ENCODE data around the gene GPR107.

Gene GPR107

GRCh38 chr9:130140706-130141105, 87.0 kb downstream of the GPR107 start:
- Histone ChIP-seq H4K8ac (ENCODE audit: low read depth, low read length) (no peak overlapping the region), H2BK120ac (ENCODE audit: insufficient read depth, low read length, poor library complexity) (no peak overlapping the region), H3K36me3 (ENCODE audit: control insufficient read depth in 1 of 2, insufficient read depth in 2 of 2, low read length in 2 of 2) (peaks cover 1 to 2% of the 10 kb centered on the region in 2 experiments), H2BK12ac (ENCODE audit: low read length) (no peak overlapping the region), H3K9ac (ENCODE audit: low read length) (no peak overlapping the region), H3K4ac (ENCODE audit: low read depth, low read length) (no peak overlapping the region), H3K23ac (ENCODE audit: low read length) (no peak overlapping the region), H3K4me1 (ENCODE audit: control insufficient read depth in 1 of 2, insufficient read depth in 2 of 2, low read length in 2 of 2) (peaks cover 21 to 37% of the 10 kb centered on the region in 2 experiments), H2BK5ac (ENCODE audit: low read depth, low read length, poor library complexity) (no peak overlapping the region), H4K12ac (ENCODE audit: low read depth, low read length) (no peak overlapping the region), H3K4me2 (ENCODE audit: low read length) (no peak overlapping the region), H3K27ac (ENCODE audit: low read depth, low read length) (no peak overlapping the region), H3K4me3 (ENCODE audit: low read depth, low read length) (no peak overlapping the region), H3K9me3 (ENCODE audit: insufficient read depth, low read depth, low read length) (peaks cover 4% of the 10 kb centered on the region), H2AFZ (ENCODE audit: insufficient read depth, low read length, poor library complexity) (no peak overlapping the region), H3K79me1 (ENCODE audit: low read length) (peaks cover 3% of the 10 kb centered on the region), H2AK5ac (ENCODE audit: low read length) (no peak overlapping the region), H4K91ac (ENCODE audit: low read depth, low read length) (no peak overlapping the region), H3K79me2 (ENCODE audit: control insufficient read depth, insufficient read depth, low read length, poor library complexity) (no peaks in the 10 kb centered on the region), H3K14ac (ENCODE audit: low read length) (no peak overlapping the region), H3K27me3 (ENCODE audit: insufficient read depth, low read length) (no peaks in the 10 kb centered on the region), H3K18ac (ENCODE audit: low read length) (no peak overlapping the region)
- no peak for DNase-seq
- WGBS (ENCODE audit: extremely low coverage, insufficient coverage, insufficient read length): no CpG with 5 or more reads among the region's 10 CpGs

- H3K14ac ChIP-seq (ENCODE audit: low read length): no peak overlapping the region
- H4K8ac ChIP-seq (ENCODE audit: low read depth, low read length): no peak overlapping the region
- no peak overlapping the region for H3K9ac ChIP-seq (ENCODE audit: low read length)
- no peak overlapping the region for H3K23ac ChIP-seq (ENCODE audit: low read length)
- H3K27me3 ChIP-seq (ENCODE audit: insufficient read depth, low read length): no peaks in the 10 kb centered on the region
- no peak overlapping the region for H3K18ac ChIP-seq (ENCODE audit: low read length)
- H2BK5ac ChIP-seq (ENCODE audit: low read depth, low read length, poor library complexity): no peak overlapping the region
- no peak overlapping the region for H4K91ac ChIP-seq (ENCODE audit: low read depth, low read length)
- peaks cover 3% of the 10 kb centered on the region for H3K79me1 ChIP-seq (ENCODE audit: low read length)
- H2AFZ ChIP-seq (ENCODE audit: insufficient read depth, low read length, poor library complexity): no peak overlapping the region
- no peak for DNase-seq
- no peak overlapping the region for H3K4me3 ChIP-seq (ENCODE audit: low read depth, low read length)
- WGBS (ENCODE audit: extremely low coverage, insufficient coverage, insufficient read length): no CpG with 5 or more reads among the region's 12 CpGs
- H3K4me1 ChIP-seq (ENCODE audit: control insufficient read depth in 1 of 2, insufficient read depth in 2 of 2, low read length in 2 of 2): peaks cover 21 to 36% of the 10 kb centered on the region in 2 experiments
- H3K79me2 ChIP-seq (ENCODE audit: control insufficient read depth, insufficient read depth, low read length, poor library complexity): no peaks in the 10 kb centered on the region
- H4K12ac ChIP-seq (ENCODE audit: low read depth, low read length): no peak overlapping the region
- H2BK12ac ChIP-seq (ENCODE audit: low read length): no peak overlapping the region
- H2AK5ac ChIP-seq (ENCODE audit: low read length): no peak overlapping the region
- no peak overlapping the region for H3K4me2 ChIP-seq (ENCODE audit: low read length)
- H3K36me3 ChIP-seq (ENCODE audit: control insufficient read depth in 1 of 2, insufficient read depth in 2 of 2, low read length in 2 of 2): no peaks in the 10 kb centered on the region
- peaks cover 4% of the 10 kb centered on the region for H3K9me3 ChIP-seq (ENCODE audit: insufficient read depth, low read depth, low read length)
- no peak overlapping the region for H2BK120ac ChIP-seq (ENCODE audit: insufficient read depth, low read length, poor library complexity)
- no peak overlapping the region for H3K27ac ChIP-seq (ENCODE audit: low read depth, low read length)
- H3K4ac ChIP-seq (ENCODE audit: low read depth, low read length): no peak overlapping the region
These were observed 88.3 kb downstream of the GPR107 start for GRCh38 chr9:130142056-130142455.

GRCh38 chr9:130142641-130143040, 88.9 kb downstream of the GPR107 start:
- Histone ChIP-seq H2BK5ac (ENCODE audit: low read depth, low read length, poor library complexity) (no peak overlapping the region), H2BK120ac (ENCODE audit: insufficient read depth, low read length, poor library complexity) (no peak overlapping the region), H2BK12ac (ENCODE audit: low read length) (no peak overlapping the region), H3K4me3 (ENCODE audit: low read depth, low read length) (no peak overlapping the region), H2AFZ (ENCODE audit: insufficient read depth, low read length, poor library complexity) (no peak overlapping the region), H3K14ac (ENCODE audit: low read length) (no peak overlapping the region), H4K12ac (ENCODE audit: low read depth, low read length) (no peak overlapping the region), H2AK5ac (ENCODE audit: low read length) (no peak overlapping the region), H4K91ac (ENCODE audit: low read depth, low read length) (peak overlapping the region; percentile 40), H4K8ac (ENCODE audit: low read depth, low read length) (no peak overlapping the region), H3K9me3 (ENCODE audit: insufficient read depth, low read depth, low read length) (peaks cover 4% of the 10 kb centered on the region), H3K36me3 (ENCODE audit: control insufficient read depth in 1 of 2, insufficient read depth in 2 of 2, low read length in 2 of 2) (no peaks in the 10 kb centered on the region), H3K79me1 (ENCODE audit: low read length) (peaks cover 3% of the 10 kb centered on the region), H3K27me3 (ENCODE audit: insufficient read depth, low read length) (no peaks in the 10 kb centered on the region), H3K4me2 (ENCODE audit: low read length) (no peak overlapping the region), H3K4me1 (ENCODE audit: control insufficient read depth in 1 of 2, insufficient read depth in 2 of 2, low read length in 2 of 2) (peaks cover 19 to 31% of the 10 kb centered on the region in 2 experiments), H3K18ac (ENCODE audit: low read length) (no peak overlapping the region), H3K23ac (ENCODE audit: low read length) (no peak overlapping the region), H3K79me2 (ENCODE audit: control insufficient read depth, insufficient read depth, low read length, poor library complexity) (no peaks in the 10 kb centered on the region), H3K9ac (ENCODE audit: low read length) (no peak overlapping the region), H3K4ac (ENCODE audit: low read depth, low read length) (no peak overlapping the region), H3K27ac (ENCODE audit: low read depth, low read length) (no peak overlapping the region)
- no peak for DNase-seq
- no CpG with 5 or more reads among the region's 6 CpGs for WGBS (ENCODE audit: extremely low coverage, insufficient coverage, insufficient read length)

- Histone ChIP-seq H2AK5ac (ENCODE audit: low read length) (no peak overlapping the region), H3K14ac (ENCODE audit: low read length) (no peak overlapping the region), H2BK12ac (ENCODE audit: low read length) (peak overlapping the region; percentile 1), H3K79me2 (ENCODE audit: control insufficient read depth, insufficient read depth, low read length, poor library complexity) (no peaks in the 10 kb centered on the region), H4K8ac (ENCODE audit: low read depth, low read length) (no peak overlapping the region), H3K4me3 (ENCODE audit: low read depth, low read length) (no peak overlapping the region), H3K36me3 (ENCODE audit: control insufficient read depth in 1 of 2, insufficient read depth in 2 of 2, low read length in 2 of 2) (no peaks in the 10 kb centered on the region), H3K27ac (ENCODE audit: low read depth, low read length) (no peak overlapping the region), H4K91ac (ENCODE audit: low read depth, low read length) (no peak overlapping the region), H3K18ac (ENCODE audit: low read length) (no peak overlapping the region), H2BK120ac (ENCODE audit: insufficient read depth, low read length, poor library complexity) (no peak overlapping the region), H3K4ac (ENCODE audit: low read depth, low read length) (no peak overlapping the region), H3K4me2 (ENCODE audit: low read length) (no peak overlapping the region), H2AFZ (ENCODE audit: insufficient read depth, low read length, poor library complexity) (no peak overlapping the region), H3K79me1 (ENCODE audit: low read length) (peaks cover 3% of the 10 kb centered on the region), H3K4me1 (ENCODE audit: control insufficient read depth in 1 of 2, insufficient read depth in 2 of 2, low read length in 2 of 2) (peaks cover 18 to 25% of the 10 kb centered on the region in 2 experiments), H3K23ac (ENCODE audit: low read length) (no peak overlapping the region), H3K9me3 (ENCODE audit: insufficient read depth, low read depth, low read length) (peaks cover 4% of the 10 kb centered on the region), H4K12ac (ENCODE audit: low read depth, low read length) (no peak overlapping the region), H2BK5ac (ENCODE audit: low read depth, low read length, poor library complexity) (no peak overlapping the region), H3K27me3 (ENCODE audit: insufficient read depth, low read length) (no peaks in the 10 kb centered on the region), H3K9ac (ENCODE audit: low read length) (no peak overlapping the region)
- no CpG with 5 or more reads among the region's 24 CpGs for WGBS (ENCODE audit: extremely low coverage, insufficient coverage, insufficient read length)
- DNase-seq: peak in 1 of 2 donors; percentile 28
These were observed 89.7 kb downstream of the GPR107 start for GRCh38 chr9:130143279-130143893.

Measured in trophoblast cell (in vitro differentiated cells and primary cell).